Osteoblast (primary cell): ENCODE data around the gene EME2. TPM values are rescaled to one million over a fixed set of nuclear protein-coding genes. Genes with fewer than 3 reads are reported as not detected.

Experiments used
- DNase-seq: peaks from one replicate; pipeline ENCODE4 v3.0.0; 2011; ENCODE audit warnings: low spot score, mixed read lengths; ENCODE audit not compliant: insufficient read length; ENCODE audit errors: missing footprints
- H2AFZ ChIP-seq: 2 replicates; pipeline ENCODE4 v1.6.0; 2011; ENCODE audit warnings: mild to moderate bottlenecking, low read length
- H3K27ac ChIP-seq: 2 replicates; pipeline ENCODE4 v1.5.1; 2011; ENCODE audit warnings: mild to moderate bottlenecking, low read depth, low read length, moderate library complexity
- H3K27me3 ChIP-seq: 2 replicates; pipeline ENCODE4 v1.6.0; 2012; ENCODE audit warnings: mild to moderate bottlenecking, control low read depth, inconsistent platforms, low read length, moderate library complexity; ENCODE audit not compliant: insufficient read depth
- H3K36me3 ChIP-seq: 2 replicates; pipeline ENCODE4 v1.5.1; 2011; ENCODE audit warnings: mild to moderate bottlenecking, low read length, control low read depth, moderate library complexity; ENCODE audit not compliant: insufficient read depth
- H3K4me1 ChIP-seq: 2 replicates; pipeline ENCODE4 v1.5.1; 2011; ENCODE audit warnings: mild to moderate bottlenecking, low read length, control low read depth, moderate library complexity; ENCODE audit not compliant: insufficient read depth
- H3K4me2 ChIP-seq: 2 replicates; pipeline ENCODE4 v1.6.0; 2011; ENCODE audit warnings: mild to moderate bottlenecking, low read length; ENCODE audit not compliant: insufficient read depth
- H3K4me3 ChIP-seq: fragments of 200-600 bp; sonication (generic); 3 replicates; pipeline ENCODE4 v1.5.1; 2012; ENCODE audit warnings: mild to moderate bottlenecking, low read length, inconsistent platforms; ENCODE audit not compliant: insufficient read depth
- H3K79me2 ChIP-seq: 2 replicates; pipeline ENCODE4 v1.6.0; 2012; ENCODE audit warnings: mild to moderate bottlenecking, low read length, control low read depth, inconsistent platforms; ENCODE audit not compliant: insufficient read depth
- H3K9me3 ChIP-seq: 2 replicates; pipeline ENCODE4 v1.5.1; 2011; ENCODE audit warnings: low read depth, low read length, control low read depth
- H4K20me1 ChIP-seq: 2 replicates; pipeline ENCODE4 v1.6.0; 2012; ENCODE audit warnings: mild to moderate bottlenecking, low read length, control low read depth; ENCODE audit not compliant: insufficient read depth
- total RNA-seq: library from RNA; depleted of rRNA; stranded (reverse); fragments of >200 nt; gene quantifications from 2 replicates; pipeline ENCODE4 v1.2.3, GENCODE V29; 2012
- TF ChIP-seq, protein P1 (sequence below): IDR thresholded peaks from 2 replicates; pipeline ENCODE4 v1.5.1; 2011; ENCODE audit warnings: mild to moderate bottlenecking, low read depth, low read length, moderate library complexity; ENCODE audit errors: extremely low read depth

Gene EME2
- total RNA-seq, 1 donor = 16.3 TPM

DNA sequence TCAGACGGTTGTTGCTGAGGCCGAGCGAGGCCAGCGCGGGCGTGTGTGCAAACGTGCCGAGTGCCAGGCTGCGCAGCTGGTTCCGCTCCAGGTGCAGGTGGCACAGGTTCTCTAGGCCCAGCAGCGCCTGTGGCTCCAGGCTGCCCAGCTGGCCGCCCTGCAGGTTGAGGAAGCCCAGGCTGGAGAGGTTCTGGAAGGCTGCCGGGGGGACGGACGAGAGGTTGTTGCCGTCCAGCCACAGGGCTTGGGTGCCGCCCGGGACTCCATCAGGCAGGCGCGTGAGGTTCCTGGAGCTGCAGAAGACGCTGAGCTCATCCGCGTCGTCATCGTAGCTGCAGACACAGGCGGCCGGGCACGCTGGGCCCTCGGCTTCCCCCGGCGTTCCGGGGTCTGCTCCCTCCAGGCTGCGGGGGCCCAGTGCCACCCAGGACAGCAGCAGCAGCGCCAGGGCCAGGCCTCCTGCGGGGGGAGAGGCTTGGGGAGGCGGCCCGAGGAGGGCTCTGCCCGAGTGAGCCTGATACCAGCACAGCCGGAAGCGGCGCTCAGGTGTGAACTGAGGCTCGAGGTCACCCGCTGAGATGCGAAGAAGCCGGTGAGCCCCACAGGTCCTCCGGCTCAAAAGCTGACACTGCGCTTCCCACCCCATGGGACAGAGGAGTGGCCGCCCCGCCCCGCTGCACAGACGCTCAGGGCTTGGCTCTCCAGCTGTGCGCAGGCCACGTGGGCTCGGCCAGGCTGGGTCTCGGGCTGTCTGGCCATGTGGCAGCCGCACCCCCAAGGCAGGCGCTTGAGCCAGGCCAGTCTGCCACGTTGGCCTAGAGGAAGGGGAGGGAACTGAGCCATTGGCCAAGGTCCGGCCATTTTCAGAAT, 19.6 kb downstream of the EME2 start:
- Histone ChIP-seq H4K20me1 (peaks cover 4% of the 10 kb centered on the region), H3K4me3 (no peak overlapping the region), H3K79me2 (peaks cover 8% of the 10 kb centered on the region), H3K4me1 (no peaks in the 10 kb centered on the region), H3K4me2 (no peak overlapping the region), H3K27ac (no peak overlapping the region), H3K36me3 (peaks cover 6% of the 10 kb centered on the region), H2AFZ (no peak overlapping the region), H3K27me3 (no peaks in the 10 kb centered on the region), H3K9me3 (no peaks in the 10 kb centered on the region)
- peak; percentile 81 for DNase-seq
- TF ChIP-seq, protein P1, sequence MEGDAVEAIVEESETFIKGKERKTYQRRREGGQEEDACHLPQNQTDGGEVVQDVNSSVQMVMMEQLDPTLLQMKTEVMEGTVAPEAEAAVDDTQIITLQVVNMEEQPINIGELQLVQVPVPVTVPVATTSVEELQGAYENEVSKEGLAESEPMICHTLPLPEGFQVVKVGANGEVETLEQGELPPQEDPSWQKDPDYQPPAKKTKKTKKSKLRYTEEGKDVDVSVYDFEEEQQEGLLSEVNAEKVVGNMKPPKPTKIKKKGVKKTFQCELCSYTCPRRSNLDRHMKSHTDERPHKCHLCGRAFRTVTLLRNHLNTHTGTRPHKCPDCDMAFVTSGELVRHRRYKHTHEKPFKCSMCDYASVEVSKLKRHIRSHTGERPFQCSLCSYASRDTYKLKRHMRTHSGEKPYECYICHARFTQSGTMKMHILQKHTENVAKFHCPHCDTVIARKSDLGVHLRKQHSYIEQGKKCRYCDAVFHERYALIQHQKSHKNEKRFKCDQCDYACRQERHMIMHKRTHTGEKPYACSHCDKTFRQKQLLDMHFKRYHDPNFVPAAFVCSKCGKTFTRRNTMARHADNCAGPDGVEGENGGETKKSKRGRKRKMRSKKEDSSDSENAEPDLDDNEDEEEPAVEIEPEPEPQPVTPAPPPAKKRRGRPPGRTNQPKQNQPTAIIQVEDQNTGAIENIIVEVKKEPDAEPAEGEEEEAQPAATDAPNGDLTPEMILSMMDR = no peak

DNA sequence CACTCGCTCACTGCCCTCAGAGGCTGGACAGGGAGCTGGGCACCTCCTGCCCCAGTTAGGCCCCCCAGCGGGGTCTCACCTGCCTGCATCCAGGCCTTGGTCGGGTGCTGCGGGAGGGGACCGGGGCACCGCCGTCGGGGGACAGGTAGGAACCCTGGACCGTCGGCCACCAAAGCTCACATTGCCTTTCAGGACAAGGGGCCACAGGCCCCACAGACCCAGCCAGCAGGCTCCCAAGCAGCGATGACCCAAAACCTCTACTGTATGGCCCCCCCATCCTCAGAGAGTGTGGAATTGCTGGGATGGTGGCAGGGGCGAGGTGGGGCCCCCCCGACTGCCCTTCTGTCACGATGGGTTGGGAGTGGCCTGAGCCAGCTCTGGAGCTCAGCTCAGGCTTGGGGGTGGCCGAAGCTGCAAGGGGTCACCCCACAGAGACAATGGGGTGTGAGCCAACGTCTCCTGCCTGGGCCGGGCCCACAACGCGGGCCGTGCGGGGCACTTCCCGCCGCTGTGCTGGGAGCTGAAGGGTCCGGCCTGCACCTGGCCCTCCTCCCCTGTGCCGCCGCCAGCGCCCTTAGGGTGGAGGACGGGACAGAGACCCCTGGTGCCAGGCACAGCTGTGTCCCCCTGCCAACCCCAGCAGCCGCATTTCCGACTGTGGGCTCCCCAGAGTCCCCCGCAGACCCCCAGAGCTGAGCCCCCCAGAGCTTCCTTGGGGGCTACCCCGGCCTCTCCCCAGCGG, 20.4 kb downstream of the EME2 start:
- Histone ChIP-seq H3K9me3 (no peaks in the 10 kb centered on the region), H3K27ac (no peak overlapping the region), H3K36me3 (peaks cover 5% of the 10 kb centered on the region), H3K4me3 (no peak overlapping the region), H3K27me3 (no peaks in the 10 kb centered on the region), H3K79me2 (no peaks in the 10 kb centered on the region), H2AFZ (no peak overlapping the region), H4K20me1 (no peaks in the 10 kb centered on the region), H3K4me1 (no peaks in the 10 kb centered on the region), H3K4me2 (no peak overlapping the region)
- TF ChIP-seq, protein P1 = no peak
- DNase-seq = peak; percentile 73

DNA sequence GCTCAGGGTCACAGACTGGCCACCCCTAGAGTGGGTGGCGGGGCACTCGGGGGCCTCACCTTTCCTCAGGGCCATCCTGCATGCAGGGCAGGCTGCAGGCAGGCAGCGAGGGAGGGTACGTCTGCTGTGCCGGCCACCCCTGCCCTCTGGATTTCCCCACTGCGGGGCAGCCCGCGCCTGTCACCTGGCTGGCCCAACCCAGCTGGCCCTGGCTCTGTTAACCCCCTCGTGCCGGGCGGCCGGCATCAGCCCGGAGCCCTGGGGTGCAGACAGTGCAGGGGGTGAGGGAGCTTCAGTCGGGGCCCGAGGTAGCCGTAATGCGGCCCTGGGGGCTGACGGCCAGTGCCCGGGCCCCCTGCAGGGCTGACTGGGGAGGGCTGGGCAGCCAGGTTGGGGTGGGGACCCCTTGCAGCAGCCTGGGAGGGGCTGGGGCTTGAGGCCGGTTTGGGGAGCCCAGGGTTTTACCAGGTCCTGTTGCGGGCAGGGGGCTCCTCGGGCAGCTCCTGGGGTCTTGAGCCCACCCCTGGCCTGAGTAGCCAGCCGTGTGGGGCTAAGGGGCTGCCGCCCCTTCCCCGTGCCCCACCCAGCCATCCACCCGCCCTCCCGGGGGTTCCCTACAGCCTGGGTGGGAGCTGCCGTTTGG, 21.1 kb downstream of the EME2 start, which contains the start of gene IGFALS:
Gene IGFALS (minus strand): TSS at position 128 of the 643 bp plus-strand sequence. CDS start 53 bp downstream, at position 75.
- Histone ChIP-seq H3K9me3 (no peaks in the 10 kb centered on the region), H3K4me2 (no peak within 1 kb of the TSS), H3K27ac (no peak within 1 kb of the TSS), H2AFZ (no peak within 1 kb of the TSS), H3K4me1 (no peaks in the 10 kb centered on the region), H3K27me3 (no peaks in the 10 kb centered on the region), H3K79me2 (no peaks in the 10 kb centered on the region), H3K36me3 (no peaks in the 10 kb centered on the region), H3K4me3 (no peak within 1 kb of the TSS), H4K20me1 (no peaks in the 10 kb centered on the region)
- TF ChIP-seq, protein P1 = no peak
- DNase-seq = peak; percentile 85
